Neural progenitor cell (in vitro differentiated cells): ENCODE results near the gene ZCCHC10.

ENCODE experiments used
- EZH2 ChIP-seq: fragments of 200-600 bp; sonication (generic); IDR thresholded peaks from 2 replicates; pipeline ENCODE4 v1.6.1; 2017; ENCODE audit warnings: antibody characterized with exemption, mild to moderate bottlenecking, moderate library complexity
- EZH2phosphoT487 ChIP-seq: fragments of 200-600 bp; sonication (generic); IDR thresholded peaks from 2 replicates; pipeline ENCODE4 v1.6.1; 2017; ENCODE audit warnings: antibody characterized with exemption
- TF ChIP-seq, protein P1 (sequence below): fragments of 200-600 bp; sonication (generic); IDR thresholded peaks from 2 replicates; pipeline ENCODE4 v1.5.1; 2017; ENCODE audit warnings: antibody characterized with exemption, mild to moderate bottlenecking

- TF ChIP-seq, protein P1, sequence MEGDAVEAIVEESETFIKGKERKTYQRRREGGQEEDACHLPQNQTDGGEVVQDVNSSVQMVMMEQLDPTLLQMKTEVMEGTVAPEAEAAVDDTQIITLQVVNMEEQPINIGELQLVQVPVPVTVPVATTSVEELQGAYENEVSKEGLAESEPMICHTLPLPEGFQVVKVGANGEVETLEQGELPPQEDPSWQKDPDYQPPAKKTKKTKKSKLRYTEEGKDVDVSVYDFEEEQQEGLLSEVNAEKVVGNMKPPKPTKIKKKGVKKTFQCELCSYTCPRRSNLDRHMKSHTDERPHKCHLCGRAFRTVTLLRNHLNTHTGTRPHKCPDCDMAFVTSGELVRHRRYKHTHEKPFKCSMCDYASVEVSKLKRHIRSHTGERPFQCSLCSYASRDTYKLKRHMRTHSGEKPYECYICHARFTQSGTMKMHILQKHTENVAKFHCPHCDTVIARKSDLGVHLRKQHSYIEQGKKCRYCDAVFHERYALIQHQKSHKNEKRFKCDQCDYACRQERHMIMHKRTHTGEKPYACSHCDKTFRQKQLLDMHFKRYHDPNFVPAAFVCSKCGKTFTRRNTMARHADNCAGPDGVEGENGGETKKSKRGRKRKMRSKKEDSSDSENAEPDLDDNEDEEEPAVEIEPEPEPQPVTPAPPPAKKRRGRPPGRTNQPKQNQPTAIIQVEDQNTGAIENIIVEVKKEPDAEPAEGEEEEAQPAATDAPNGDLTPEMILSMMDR: no peak
- TF ChIP-seq EZH2phosphoT487: no peak
- no peak for TF ChIP-seq EZH2
These were observed 14.9 kb upstream of the ZCCHC10 start for GRCh38 chr5:133041157-133041784.
